Ishikawa (cell line): ENCODE data around the gene ACOX3.

ENCODE experiments used
- CEBPB ChIP-seq: IDR thresholded peaks from 2 replicates; pipeline ENCODE4 v1.6.1; 2012
- CREB1 ChIP-seq: IDR thresholded peaks from 2 replicates; pipeline ENCODE4 v1.6.1; 2012; ENCODE audit warnings: low read depth
- EGR1 ChIP-seq: IDR thresholded peaks from 2 replicates; pipeline ENCODE4 v1.6.1; 2012
- EP300 ChIP-seq: IDR thresholded peaks from 2 replicates; pipeline ENCODE4 v1.6.1; 2012; ENCODE audit warnings: borderline replicate concordance
- FOXM1 ChIP-seq: IDR thresholded peaks from 2 replicates; pipeline ENCODE4 v1.6.1; 2012; ENCODE audit warnings: low read depth, borderline replicate concordance
- MAX ChIP-seq: IDR thresholded peaks from 2 replicates; pipeline ENCODE4 v1.6.1; 2012
- RAD21 ChIP-seq: IDR thresholded peaks from 2 replicates; pipeline ENCODE4 v1.6.1; 2012; ENCODE audit warnings: low read depth
- REST ChIP-seq: IDR thresholded peaks from 2 replicates; pipeline ENCODE4 v1.6.1; 2012; ENCODE audit warnings: low read depth, mild to moderate bottlenecking
- TAF1 ChIP-seq: IDR thresholded peaks from 2 replicates; pipeline ENCODE4 v1.6.1; 2012; ENCODE audit warnings: low read depth, mild to moderate bottlenecking
- TCF12 ChIP-seq: IDR thresholded peaks from 2 replicates; pipeline ENCODE4 v1.6.1; 2012; ENCODE audit warnings: low read depth
- TEAD4 ChIP-seq: IDR thresholded peaks from 2 replicates; pipeline ENCODE4 v1.6.1; 2012
- USF1 ChIP-seq: IDR thresholded peaks from 2 replicates; pipeline ENCODE4 v1.6.1; 2012
- YY1 ChIP-seq: IDR thresholded peaks from 2 replicates; pipeline ENCODE4 v1.6.1; 2012; ENCODE audit warnings: low read depth
- ZBTB7A ChIP-seq: IDR thresholded peaks from 2 replicates; pipeline ENCODE4 v1.6.1; 2012; ENCODE audit warnings: low read depth

Gene ACOX3

GRCh38 chr4:8391071-8391470 is 49.5 kb downstream of the ACOX3 start:
- no peak for TF ChIP-seq REST
- TF ChIP-seq EGR1: no peak
- no peak for TF ChIP-seq YY1
- no peak for TF ChIP-seq ZBTB7A
- no peak for TF ChIP-seq USF1

- TF ChIP-seq YY1: no peak
- no peak for TF ChIP-seq CEBPB
- no peak for TF ChIP-seq MAX
Observed at GRCh38 chr4:8390577-8390976, 49.9 kb downstream of the ACOX3 start.

GRCh38 chr4:8388528-8388870 is 52.0 kb downstream of the ACOX3 start:
- TF ChIP-seq TAF1 (no peak), ZBTB7A (no peak), CEBPB (no peak), EP300 (no peak), USF1 (no peak), TCF12 (no peak), EGR1 (no peak), TEAD4 (no peak), MAX (no peak), REST (no peak), YY1 (no peak), CREB1 (no peak)

GRCh38 chr4:8387615-8388527 is 52.7 kb downstream of the ACOX3 start:
- no peak for TF ChIP-seq CREB1

GRCh38 chr4:8387194-8387593 is 53.3 kb downstream of the ACOX3 start:
- TF ChIP-seq USF1 (no peak), EGR1 (no peak), TAF1 (no peak), FOXM1 (no peak), YY1 (no peak)

- TF ChIP-seq CEBPB (no peak), RAD21 (no peak), CREB1 (no peak), MAX (no peak), REST (no peak), TCF12 (no peak), TEAD4 (no peak)
Observed at GRCh38 chr4:8386731-8387130, 53.8 kb downstream of the ACOX3 start.
